Karpas-422 (cell line): Measurements from ENCODE around the gene COL19A1. TPM values are rescaled to one million over a fixed set of nuclear protein-coding genes. Genes with fewer than 3 reads are reported as not detected.
A peak's percentile ranks its signal among the peaks of the same experiment; 100 is the strongest.

ENCODE experiments used
- DNase-seq: peaks from one replicate; pipeline ENCODE4 v3.0.0-alpha.2; 2015
- H2AFZ ChIP-seq: fragments of 200-600 bp; sonication (generic); 2 replicates; pipeline ENCODE4 v1.6.1; 2014; ENCODE audit warnings: antibody characterized with exemption, low read length, mixed read lengths
- H3K27ac ChIP-seq: fragments of 200-600 bp; sonication (generic); 2 replicates; pipeline ENCODE4 v1.5.1; 2014; ENCODE audit warnings: mild to moderate bottlenecking, low read length, moderate library complexity
- H3K27me3 ChIP-seq: fragments of 200-600 bp; sonication (generic); 2 replicates; pipeline ENCODE4 v1.6.1; 2014; ENCODE audit warnings: low read length, mixed read lengths
- H3K36me3 ChIP-seq: fragments of 200-600 bp; sonication (generic); 2 replicates; pipeline ENCODE4 v1.6.1; 2014; ENCODE audit warnings: low read length, mixed read lengths; ENCODE audit not compliant: insufficient read depth
- H3K4me1 ChIP-seq: fragments of 200-600 bp; sonication (generic); 2 replicates; pipeline ENCODE4 v1.6.1; 2014; ENCODE audit warnings: mild to moderate bottlenecking, low read length, mixed read lengths
- H3K4me2 ChIP-seq: fragments of 200-600 bp; sonication (generic); 2 replicates; pipeline ENCODE4 v1.6.1; 2014; ENCODE audit warnings: low read length, low read depth, mild to moderate bottlenecking; ENCODE audit not compliant: poor library complexity, severe bottlenecking
- H3K4me3 ChIP-seq: fragments of 200-600 bp; sonication (generic); 2 replicates; pipeline ENCODE4 v1.5.1; 2014; ENCODE audit warnings: mild to moderate bottlenecking, antibody characterized with exemption, low read length, mixed read lengths
- H3K79me2 ChIP-seq: fragments of 200-600 bp; sonication (generic); 2 replicates; pipeline ENCODE4 v1.6.1; 2014; ENCODE audit warnings: mild to moderate bottlenecking, low read length, mixed read lengths
- H3K9ac ChIP-seq: fragments of 200-600 bp; sonication (generic); 2 replicates; pipeline ENCODE4 v1.6.0; 2014; ENCODE audit warnings: low read length
- H3K9me2 ChIP-seq: fragments of 200-600 bp; sonication (generic), shearing (Covaris generic); replicated peaks from 2 replicates; pipeline ENCODE4 v1.6.0; 2014; ENCODE audit warnings: mild to moderate bottlenecking, low read length, moderate library complexity; ENCODE audit not compliant: insufficient read depth
- H3K9me3 ChIP-seq: fragments of 300-700, 200-600 bp; sonication (generic); 2 replicates; pipeline ENCODE4 v1.6.1; 2014; ENCODE audit warnings: low read length, mixed read lengths
- H4K20me1 ChIP-seq: fragments of 200-600 bp; sonication (generic); 2 replicates; pipeline ENCODE4 v1.6.1; 2014; ENCODE audit warnings: mild to moderate bottlenecking, antibody characterized with exemption, low read length, low read depth; ENCODE audit not compliant: insufficient read depth
- total RNA-seq: library from RNA; depleted of rRNA; stranded (reverse); fragments of >200 nt; shearing (Covaris generic); gene quantifications from 2 replicates; pipeline ENCODE4 v1.2.3, GENCODE V29; 2014; ENCODE audit warnings: low replicate concordance

The COL19A1 gene
- total RNA-seq, 1 experiment from 2014 or later = not detected

GRCh38 chr6:70151616-70152015, 285.3 kb downstream of the COL19A1 start:
- Histone ChIP-seq H3K36me3 (no peaks in the 10 kb centered on the region), H2AFZ (no peak overlapping the region), H3K9ac (no peak overlapping the region), H3K9me3 (no peaks in the 10 kb centered on the region), H4K20me1 (no peaks in the 10 kb centered on the region), H3K4me3 (no peak overlapping the region), H3K4me2 (no peak overlapping the region), H3K9me2 (no peaks in the 10 kb centered on the region), H3K4me1 (no peaks in the 10 kb centered on the region), H3K27ac (no peak overlapping the region), H3K79me2 (no peaks in the 10 kb centered on the region), H3K27me3 (no peaks in the 10 kb centered on the region)
- no peak for DNase-seq

- Histone ChIP-seq H3K79me2 (no peaks in the 10 kb centered on the region), H4K20me1 (no peaks in the 10 kb centered on the region), H3K9me3 (no peaks in the 10 kb centered on the region), H3K4me3 (no peak overlapping the region), H3K4me2 (no peak overlapping the region), H2AFZ (no peak overlapping the region), H3K9me2 (no peaks in the 10 kb centered on the region), H3K27ac (no peak overlapping the region), H3K27me3 (no peaks in the 10 kb centered on the region), H3K9ac (no peak overlapping the region), H3K36me3 (no peaks in the 10 kb centered on the region), H3K4me1 (no peaks in the 10 kb centered on the region)
- DNase-seq = no peak
Observed at GRCh38 chr6:70152786-70153185, 286.4 kb downstream of the COL19A1 start.

GRCh38 chr6:70157086-70157485, 290.7 kb downstream of the COL19A1 start:
- Histone ChIP-seq H3K27ac (no peak overlapping the region), H3K4me2 (no peak overlapping the region), H2AFZ (no peak overlapping the region), H3K9me2 (no peaks in the 10 kb centered on the region), H3K4me3 (no peak overlapping the region), H3K4me1 (no peaks in the 10 kb centered on the region), H3K36me3 (no peaks in the 10 kb centered on the region), H4K20me1 (no peaks in the 10 kb centered on the region), H3K27me3 (no peaks in the 10 kb centered on the region), H3K9ac (no peak overlapping the region), H3K9me3 (no peaks in the 10 kb centered on the region), H3K79me2 (no peaks in the 10 kb centered on the region)
- DNase-seq = no peak

DNA sequence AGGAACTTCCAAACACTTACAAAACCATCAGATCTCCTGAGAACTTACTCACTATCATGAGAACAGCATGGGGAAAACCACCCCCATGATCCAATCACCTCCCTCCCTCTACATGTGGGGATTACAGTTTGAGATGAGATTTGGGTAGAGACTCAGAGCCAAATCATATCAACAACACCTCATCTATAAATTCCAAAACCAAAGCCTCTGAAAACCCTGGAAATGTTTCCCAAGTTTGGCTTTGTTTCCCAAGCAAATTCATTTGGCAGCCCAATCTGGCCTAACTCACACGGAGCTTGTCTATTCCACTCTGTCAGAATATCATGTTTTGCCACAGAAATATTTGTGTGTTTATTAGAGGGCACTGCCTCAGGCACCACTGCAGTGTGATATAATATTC, 293.9 kb downstream of the COL19A1 start:
- no peaks in the 10 kb centered on the region for H3K9me2 ChIP-seq
- H3K9ac ChIP-seq = no peak overlapping the region
- H3K27ac ChIP-seq = no peak overlapping the region
- H3K79me2 ChIP-seq = no peaks in the 10 kb centered on the region
- H4K20me1 ChIP-seq = no peaks in the 10 kb centered on the region
- no peak overlapping the region for H3K4me3 ChIP-seq
- H3K9me3 ChIP-seq = no peaks in the 10 kb centered on the region
- no peak for DNase-seq
- no peak overlapping the region for H3K4me2 ChIP-seq
- H3K27me3 ChIP-seq = no peaks in the 10 kb centered on the region
- H3K36me3 ChIP-seq = no peaks in the 10 kb centered on the region
- no peaks in the 10 kb centered on the region for H3K4me1 ChIP-seq
- H2AFZ ChIP-seq = no peak overlapping the region

DNA sequence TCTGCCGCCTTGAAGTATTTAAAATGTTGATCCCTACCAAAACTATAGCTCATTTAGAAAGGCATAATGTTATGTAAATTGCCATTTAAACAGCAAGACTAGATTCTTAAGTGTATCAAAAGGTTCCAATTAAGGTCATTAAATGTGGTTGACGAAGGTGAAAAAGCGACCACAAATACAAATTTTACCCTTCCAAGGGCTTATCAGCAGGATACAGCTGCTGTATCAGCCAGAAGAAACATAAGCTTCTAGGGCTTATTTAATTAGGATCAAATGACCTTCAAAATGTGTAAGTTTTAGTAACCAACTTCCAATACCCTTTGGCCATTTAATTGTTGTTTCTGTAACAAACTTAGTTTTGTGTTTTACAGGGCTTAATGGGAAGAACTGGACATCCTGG, 296.6 kb downstream of the COL19A1 start:
- Histone ChIP-seq H2AFZ (no peak overlapping the region), H3K4me2 (no peak overlapping the region), H3K9ac (no peak overlapping the region), H4K20me1 (no peaks in the 10 kb centered on the region), H3K27ac (no peak overlapping the region), H3K4me1 (peaks cover 3% of the 10 kb centered on the region; the same call in 1 of the 2 replicates), H3K27me3 (no peaks in the 10 kb centered on the region), H3K36me3 (no peaks in the 10 kb centered on the region), H3K9me2 (no peaks in the 10 kb centered on the region), H3K79me2 (no peaks in the 10 kb centered on the region), H3K4me3 (no peak overlapping the region), H3K9me3 (no peaks in the 10 kb centered on the region)
- DNase-seq = no peak

DNA sequence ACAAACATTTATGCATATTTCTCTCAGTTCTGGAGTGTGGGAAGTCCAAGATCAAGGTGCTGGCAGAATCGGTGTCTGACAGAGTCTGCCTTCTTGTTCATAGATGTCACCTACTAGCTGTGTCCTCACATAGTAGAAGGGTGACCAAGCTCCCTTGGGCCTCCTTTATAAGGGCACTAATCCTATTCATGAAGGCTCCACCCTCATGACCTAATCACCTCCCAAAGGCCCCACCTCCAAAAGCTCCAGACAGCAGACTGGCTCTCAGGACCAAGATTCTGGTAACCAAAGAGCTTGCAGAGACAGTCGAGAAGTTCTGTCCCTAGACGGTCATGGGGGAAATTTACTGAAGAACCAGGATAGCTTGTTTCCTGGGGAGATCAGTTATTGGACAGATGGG, 297.4 kb downstream of the COL19A1 start:
- Histone ChIP-seq H3K9me2 (no peaks in the 10 kb centered on the region), H3K79me2 (no peaks in the 10 kb centered on the region), H4K20me1 (no peaks in the 10 kb centered on the region), H3K27ac (no peak overlapping the region), H3K4me3 (no peak overlapping the region), H3K27me3 (no peaks in the 10 kb centered on the region), H2AFZ (no peak overlapping the region), H3K9me3 (no peaks in the 10 kb centered on the region), H3K9ac (no peak overlapping the region), H3K4me2 (no peak overlapping the region), H3K36me3 (no peaks in the 10 kb centered on the region), H3K4me1 (peaks cover 3% of the 10 kb centered on the region; the same call in 1 of the 2 replicates)
- DNase-seq = no peak

DNA sequence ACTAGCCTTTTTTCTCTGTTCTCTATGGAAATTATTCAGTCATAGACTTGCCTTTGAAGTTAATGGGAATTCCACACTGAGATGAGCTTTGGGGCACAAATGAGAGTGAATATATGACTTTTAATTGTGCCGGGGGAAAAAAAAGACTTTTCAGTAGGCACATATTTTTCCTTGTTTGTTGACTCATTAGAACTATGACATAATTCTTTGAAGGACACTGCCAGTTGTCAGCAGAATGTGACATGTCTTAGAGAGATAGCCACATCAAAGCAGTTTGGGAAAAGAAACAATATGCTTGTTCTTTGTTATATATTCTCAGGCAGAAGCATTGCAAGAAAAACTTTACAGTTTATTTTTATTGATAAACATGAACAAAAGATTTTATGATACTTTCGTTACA, 298.2 kb downstream of the COL19A1 start:
- Histone ChIP-seq H3K4me3 (no peak overlapping the region), H2AFZ (no peak overlapping the region), H3K9me3 (no peaks in the 10 kb centered on the region), H3K79me2 (no peaks in the 10 kb centered on the region), H3K4me1 (peaks cover 3% of the 10 kb centered on the region; the same call in 1 of the 2 replicates), H3K36me3 (no peaks in the 10 kb centered on the region), H3K27ac (no peak overlapping the region), H3K27me3 (no peaks in the 10 kb centered on the region), H3K4me2 (no peak overlapping the region), H4K20me1 (no peaks in the 10 kb centered on the region), H3K9ac (no peak overlapping the region), H3K9me2 (no peaks in the 10 kb centered on the region)
- no peak for DNase-seq

DNA sequence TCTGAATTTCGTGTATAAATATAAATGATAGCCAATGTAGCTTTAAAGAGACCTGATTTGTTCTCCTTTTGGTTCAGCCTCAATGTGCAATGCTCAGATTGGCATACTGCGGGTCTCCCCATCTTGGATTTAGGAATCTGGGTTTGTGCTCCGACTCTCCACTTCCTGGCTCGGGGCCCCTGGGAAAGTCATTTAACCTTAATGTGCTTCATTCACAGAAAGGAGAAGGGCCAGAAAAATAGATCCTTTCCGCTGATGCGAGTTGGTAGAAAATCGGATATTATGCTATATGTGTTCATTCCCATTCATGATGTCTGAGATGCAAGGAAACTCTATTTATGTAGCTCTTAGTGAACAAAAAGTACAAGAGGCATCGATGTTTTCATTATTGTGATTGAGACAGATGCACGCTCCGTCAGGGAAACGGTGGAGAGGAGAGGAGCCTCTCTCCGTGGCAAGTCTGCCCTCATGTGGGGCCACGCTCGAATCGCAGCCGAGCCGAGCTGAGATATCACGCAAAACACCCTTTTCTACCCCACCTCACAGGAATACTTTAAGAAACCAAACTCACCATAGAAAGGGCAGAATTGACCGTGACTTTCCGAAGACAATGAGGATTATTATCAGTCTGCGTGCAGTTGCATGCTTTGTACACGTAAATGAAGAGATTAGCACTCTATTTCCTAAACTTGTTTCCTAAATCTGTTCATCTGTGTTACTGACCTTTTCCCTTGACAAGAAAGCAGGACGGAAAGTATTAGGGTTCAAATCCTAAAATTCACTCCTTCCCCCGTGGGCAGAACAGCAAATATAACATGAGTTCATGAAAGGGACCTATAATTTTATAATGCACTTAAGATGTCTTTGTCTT, 300.0 kb downstream of the COL19A1 start:
- Histone ChIP-seq H3K4me2 (no peak overlapping the region), H3K79me2 (no peaks in the 10 kb centered on the region)
- peak; percentile 60 for DNase-seq

More for the DNA sequence above, 300.0 kb downstream of the COL19A1 start:
- Histone ChIP-seq H3K9ac (no peak overlapping the region), H3K4me3 (no peak overlapping the region), H3K9me2 (no peaks in the 10 kb centered on the region), H3K4me1 (peaks cover 3% of the 10 kb centered on the region; the same call in 1 of the 2 replicates), H3K9me3 (no peaks in the 10 kb centered on the region), H3K27me3 (no peaks in the 10 kb centered on the region), H2AFZ (no peak overlapping the region), H3K27ac (no peak overlapping the region), H3K36me3 (no peaks in the 10 kb centered on the region), H4K20me1 (no peaks in the 10 kb centered on the region)
